Esophagus squamous epithelium (tissue), 4 donors: ENCODE data around the gene CCDC102B.

ENCODE experiments used
- CTCF ChIP-seq, 6 experiments: fragments of 450-650 bp in 4 of 6; fragments of 200-600 bp in 2 of 6; sonication (generic) in 2 of 6; IDR thresholded peaks; one replicate each; pipeline ENCODE4 v1.5.1; 2016 to 2019; ENCODE audit warnings: antibody characterized with exemption in 6 of 6, mild to moderate bottlenecking in 4 of 6, moderate library complexity in 4 of 6
- POLR2A ChIP-seq, 4 donors: fragments of 450-650 bp; IDR thresholded peaks; one replicate each; pipeline ENCODE4 v1.6.1; 2017; ENCODE audit warnings: antibody characterized with exemption in 4 of 4, mild to moderate bottlenecking in 4 of 4, moderate library complexity in 3 of 4

- TF ChIP-seq POLR2A (IDR thresholded peaks at IDR 0.05): no peak
- TF ChIP-seq CTCF (IDR thresholded peaks at IDR 0.05): no peak
Observed at GRCh38 chr18:68800075-68800474, 2.2 kb downstream of the CCDC102B start.
